ENCODE results near the gene METTL21A. TPM values are rescaled to one million over a fixed set of nuclear protein-coding genes. Genes with fewer than 3 reads are reported as not detected.
"Not testable (repeated sequence)": the region's sequence is repeated elsewhere in the genome, so short reads cannot be mapped to it uniquely, and the experiment has no call there.

Gene METTL21A
- total and polyA plus RNA-seq, 5 donors, result 11.8 to 19.1 (median 15.9) TPM

GRCh38 chr2:207646582-207646981 is 21.4 kb upstream of the METTL21A start:
- H3K4me3 ChIP-seq (ENCODE audit: low read length); H3K27me3 ChIP-seq (ENCODE audit: control insufficient read depth, insufficient read depth); ATAC-seq; DNase-seq; H3K9me3 ChIP-seq (ENCODE audit: control insufficient read depth, low read length); H3K4me1 ChIP-seq (ENCODE audit: control insufficient read depth, insufficient read depth, low read length); H3K27ac ChIP-seq (ENCODE audit: low read length); intact Hi-C loops (cut with DNase I): not testable (repeated sequence)
- WGBS, result 91% methylated on average over 7 of the region's 7 CpGs

GRCh38 chr2:207643892-207644291 is 18.7 kb upstream of the METTL21A start:
- 97% methylated on average over 1 of the region's 1 CpG for WGBS
- intact Hi-C loops (cut with DNase I), result no loop called here
- DNase-seq, result no peak

GRCh38 chr2:207640661-207641060 is 15.5 kb upstream of the METTL21A start:
- ATAC-seq (no peak), DNase-seq (no peak)
- H3K4me1 ChIP-seq (ENCODE audit: control insufficient read depth, insufficient read depth, low read length), result no peaks in the 10 kb centered on the region
- intact Hi-C loops (cut with DNase I), result no loop called here
- 70% methylated on average over 1 of the region's 1 CpG for WGBS
- H3K9me3 ChIP-seq (ENCODE audit: control insufficient read depth, low read length), result no peaks in the 10 kb centered on the region
- no peak overlapping the region for H3K4me3 ChIP-seq (ENCODE audit: low read length)
- H3K27me3 ChIP-seq (ENCODE audit: control insufficient read depth, insufficient read depth), result no peaks in the 10 kb centered on the region
- no peak overlapping the region for H3K27ac ChIP-seq (ENCODE audit: low read length)

More at GRCh38 chr2:207643892-207644291, 18.7 kb upstream of the METTL21A start:
- ATAC-seq, result no peak
- Histone ChIP-seq H3K27me3 (ENCODE audit: control insufficient read depth, insufficient read depth) (no peaks in the 10 kb centered on the region), H3K9me3 (ENCODE audit: control insufficient read depth, low read length) (no peaks in the 10 kb centered on the region), H3K27ac (ENCODE audit: low read length) (no peak overlapping the region), H3K4me3 (ENCODE audit: low read length) (no peak overlapping the region), H3K4me1 (ENCODE audit: control insufficient read depth, insufficient read depth, low read length) (no peaks in the 10 kb centered on the region)

GRCh38 chr2:207640160-207640559 is 15.0 kb upstream of the METTL21A start:
- ATAC-seq (no peak), DNase-seq (no peak)
- Histone ChIP-seq H3K27ac (ENCODE audit: low read length) (no peak overlapping the region), H3K9me3 (ENCODE audit: control insufficient read depth, low read length) (no peaks in the 10 kb centered on the region), H3K4me1 (ENCODE audit: control insufficient read depth, insufficient read depth, low read length) (no peaks in the 10 kb centered on the region), H3K27me3 (ENCODE audit: control insufficient read depth, insufficient read depth) (no peaks in the 10 kb centered on the region), H3K4me3 (ENCODE audit: low read length) (no peak overlapping the region)
- intact Hi-C loops (cut with DNase I), result no loop called here

GRCh38 chr2:207639288-207639687 is 14.1 kb upstream of the METTL21A start:
- not testable (repeated sequence) for H3K9me3 ChIP-seq (ENCODE audit: control insufficient read depth, low read length); ATAC-seq; H3K27me3 ChIP-seq (ENCODE audit: control insufficient read depth, insufficient read depth); DNase-seq; H3K4me1 ChIP-seq (ENCODE audit: control insufficient read depth, insufficient read depth, low read length); H3K27ac ChIP-seq (ENCODE audit: low read length); H3K4me3 ChIP-seq (ENCODE audit: low read length)
- intact Hi-C loops (cut with DNase I), result loop anchor here in 1 of 4 donors (10.0 kb wide), 1 partner anchor 86 kb away; no protein-coding TSS in a partner anchor
- WGBS, result 96% methylated on average over 3 of the region's 3 CpGs

- no peak overlapping the region for H3K4me3 ChIP-seq (ENCODE audit: low read length)
- DNase-seq (no peak), ATAC-seq (no peak)
- intact Hi-C loops (cut with DNase I), result loop anchor here in 1 of 4 donors (10.0 kb wide), 1 partner anchor 89 kb away; no protein-coding TSS in a partner anchor
- H3K9me3 ChIP-seq (ENCODE audit: control insufficient read depth, low read length), result no peaks in the 10 kb centered on the region
- 85% methylated on average over 11 of the region's 11 CpGs for WGBS
- H3K4me1 ChIP-seq (ENCODE audit: control insufficient read depth, insufficient read depth, low read length), result no peaks in the 10 kb centered on the region
- H3K27ac ChIP-seq (ENCODE audit: low read length), result no peak overlapping the region
- no peaks in the 10 kb centered on the region for H3K27me3 ChIP-seq (ENCODE audit: control insufficient read depth, insufficient read depth)
These were observed 10.4 kb upstream of the METTL21A start for GRCh38 chr2:207635468-207636200.

- H3K27me3 ChIP-seq (ENCODE audit: control insufficient read depth, insufficient read depth), result no peaks in the 10 kb centered on the region
- intact Hi-C loops (cut with DNase I), result loop anchor here in 1 of 4 donors (10.0 kb wide), 1 partner anchor 91 kb away; no protein-coding TSS in a partner anchor
- 85% methylated on average over 3 of the region's 3 CpGs for WGBS
- DNase-seq, result no peak
- H3K4me3 ChIP-seq (ENCODE audit: low read length), result no peak overlapping the region
- no peaks in the 10 kb centered on the region for H3K4me1 ChIP-seq (ENCODE audit: control insufficient read depth, insufficient read depth, low read length)
- H3K9me3 ChIP-seq (ENCODE audit: control insufficient read depth, low read length), result no peaks in the 10 kb centered on the region
- no peak overlapping the region for H3K27ac ChIP-seq (ENCODE audit: low read length)
- no peak for ATAC-seq
These were observed 8.5 kb upstream of the METTL21A start for GRCh38 chr2:207633686-207634085.

GRCh38 chr2:207632575-207633493 is 7.6 kb upstream of the METTL21A start:
- H3K4me3 ChIP-seq (ENCODE audit: low read length), result no peak overlapping the region
- H3K9me3 ChIP-seq (ENCODE audit: control insufficient read depth, low read length), result no peaks in the 10 kb centered on the region
- H3K4me1 ChIP-seq (ENCODE audit: control insufficient read depth, insufficient read depth, low read length), result no peaks in the 10 kb centered on the region
- H3K27ac ChIP-seq (ENCODE audit: low read length), result no peak overlapping the region
- 92% methylated on average over 8 of the region's 8 CpGs for WGBS
- ATAC-seq, result peak in 1 of 2 donors; percentile 24
- H3K27me3 ChIP-seq (ENCODE audit: control insufficient read depth, insufficient read depth), result no peaks in the 10 kb centered on the region
- DNase-seq, result no peak
- intact Hi-C loops (cut with DNase I), result loop anchor here in 1 of 4 donors (10.0 kb wide), 1 partner anchor 92 kb away; no protein-coding TSS in a partner anchor

- DNase-seq, result no peak
- intact Hi-C loops (cut with DNase I), result loop anchor here in 1 of 4 donors (10.0 kb wide), 1 partner anchor 94 kb away; no protein-coding TSS in a partner anchor
- H3K27me3 ChIP-seq (ENCODE audit: control insufficient read depth, insufficient read depth), result no peaks in the 10 kb centered on the region
- H3K27ac ChIP-seq (ENCODE audit: low read length), result no peak overlapping the region
- peaks cover 3% of the 10 kb centered on the region for H3K4me1 ChIP-seq (ENCODE audit: control insufficient read depth, insufficient read depth, low read length)
- 65% methylated on average over 4 of the region's 4 CpGs for WGBS
- no peaks in the 10 kb centered on the region for H3K9me3 ChIP-seq (ENCODE audit: control insufficient read depth, low read length)
- no peak for ATAC-seq
- H3K4me3 ChIP-seq (ENCODE audit: low read length), result no peak overlapping the region
These were observed 5.3 kb upstream of the METTL21A start for GRCh38 chr2:207630491-207630890.

- Histone ChIP-seq H3K27ac (ENCODE audit: low read length) (no peak overlapping the region), H3K27me3 (ENCODE audit: control insufficient read depth, insufficient read depth) (no peaks in the 10 kb centered on the region), H3K4me1 (ENCODE audit: control insufficient read depth, insufficient read depth, low read length) (peaks cover 3% of the 10 kb centered on the region), H3K9me3 (ENCODE audit: control insufficient read depth, low read length) (no peaks in the 10 kb centered on the region), H3K4me3 (ENCODE audit: low read length) (no peak overlapping the region)
- intact Hi-C loops (cut with DNase I), result loop anchor here in 2 of 4 donors (5.0 to 10.0 kb wide), 3 partner anchors 83 to 445 kb away; partner anchors contain the start of gene CCNYL1 (in 2 of the 2)
- ATAC-seq (no peak), DNase-seq (no peak)
- 68% methylated on average over 1 of the region's 1 CpG for WGBS
These were observed 4.4 kb upstream of the METTL21A start for GRCh38 chr2:207629553-207629952.
